HG02840 (cell line): ENCODE results near the gene PPP2R2C.

Experiments
- ATAC-seq: cut with Tn5 transposase; IDR thresholded peaks from one replicate; pipeline ENCODE4 v1.9.1; 2021; ENCODE audit warnings: mild to moderate bottlenecking, moderate library complexity, moderate number of reproducible peaks; ENCODE audit not compliant: unreplicated experiment, low FRiP score

Gene PPP2R2C

GRCh38 chr4:6494431-6495295 lies 22.2 kb upstream of the PPP2R2C start:
- no peak for ATAC-seq

- ATAC-seq: no peak
Measured at GRCh38 chr4:6493658-6494304, 21.4 kb upstream of the PPP2R2C start.

- ATAC-seq: no peak
Measured at GRCh38 chr4:6492861-6493657, 20.6 kb upstream of the PPP2R2C start.

GRCh38 chr4:6492027-6492590 lies 19.7 kb upstream of the PPP2R2C start:
- ATAC-seq: no peak

GRCh38 chr4:6491235-6491634 lies 18.8 kb upstream of the PPP2R2C start:
- ATAC-seq: no peak

GRCh38 chr4:6489927-6490326 lies 17.5 kb upstream of the PPP2R2C start:
- no peak for ATAC-seq

GRCh38 chr4:6487466-6487865 lies 15.1 kb upstream of the PPP2R2C start:
- ATAC-seq: no peak

- no peak for ATAC-seq
Measured at GRCh38 chr4:6480534-6481088, 8.2 kb upstream of the PPP2R2C start.

GRCh38 chr4:6478546-6479220 lies 6.3 kb upstream of the PPP2R2C start:
- no peak for ATAC-seq

GRCh38 chr4:6476893-6477292 lies 4.5 kb upstream of the PPP2R2C start:
- ATAC-seq: no peak

- ATAC-seq: no peak
Measured at GRCh38 chr4:6475492-6476020, 3.1 kb upstream of the PPP2R2C start.

- ATAC-seq: no peak
Measured at GRCh38 chr4:6474705-6475457, 2.5 kb upstream of the PPP2R2C start.

- no peak for ATAC-seq
Measured at GRCh38 chr4:6474053-6474568, 1.7 kb upstream of the PPP2R2C start.

GRCh38 chr4:6473264-6474052 lies 1.0 kb upstream of the PPP2R2C start:
- no peak for ATAC-seq

GRCh38 chr4:6472008-6472386 lies 417 bp downstream of the PPP2R2C start:
- no peak for ATAC-seq

GRCh38 chr4:6471307-6472007 lies 957 bp downstream of the PPP2R2C start:
- ATAC-seq: no peak

- ATAC-seq: no peak
Measured at GRCh38 chr4:6470502-6471306, 1.7 kb downstream of the PPP2R2C start.
